ENCODE results near the gene CADM1. TPM values are rescaled to one million over a fixed set of nuclear protein-coding genes. Genes with fewer than 3 reads are reported as not detected.

CADM1 gene
- total and polyA plus RNA-seq, 2 experiments from 2014 or later = 48.4 to 54.3 TPM

- Histone ChIP-seq H3K79me2 (peaks cover 3% of the 10 kb centered on the region), H3K27me3 (no peaks in the 10 kb centered on the region)
Measured at GRCh38 chr11:115362997-115363396, 141.2 kb downstream of the CADM1 start.

GRCh38 chr11:115361025-115361424, 143.2 kb downstream of the CADM1 start:
- no peaks in the 10 kb centered on the region for H3K36me3 ChIP-seq (replicated peaks; ENCODE audit: insufficient read depth, low read depth)
- H3K27ac ChIP-seq = no peak overlapping the region
- TF ChIP-seq EZH2 (IDR thresholded peaks at IDR 0.05; ENCODE audit: borderline replicate concordance) (no peak), CTCF (IDR thresholded peaks at IDR 0.05; ENCODE audit: poor library complexity) (no peak), EZH2phosphoT487 (IDR thresholded peaks at IDR 0.05; ENCODE audit: low read depth, severe bottlenecking, unreplicated experiment) (no peak)
- peaks cover 3% of the 10 kb centered on the region for H3K79me2 ChIP-seq
- no peak for DNase-seq (ENCODE audit: low spot score)
- peaks cover 6% of the 10 kb centered on the region for H3K4me1 ChIP-seq (ENCODE audit: insufficient read depth)
- 58% methylated on average over 1 of the region's 1 CpG for WGBS (ENCODE audit: low lambda C conversion rate, missing lambda C conversion rate)
- H2AFZ ChIP-seq = no peak overlapping the region
- no peak overlapping the region for H3K4me3 ChIP-seq
- no peaks in the 10 kb centered on the region for H3K9me3 ChIP-seq (ENCODE audit: low read depth)
- H3K4me2 ChIP-seq = no peak overlapping the region
- no peaks in the 10 kb centered on the region for H3K27me3 ChIP-seq
- no peaks in the 10 kb centered on the region for H3K9me2 ChIP-seq (replicated peaks; ENCODE audit: insufficient read depth)
- H4K20me1 ChIP-seq (ENCODE audit: insufficient read depth, poor library complexity, severe bottlenecking) = no peaks in the 10 kb centered on the region

More at GRCh38 chr11:115362997-115363396, 141.2 kb downstream of the CADM1 start:
- Histone ChIP-seq H3K4me1 (ENCODE audit: insufficient read depth) (no peaks in the 10 kb centered on the region), H3K36me3 (replicated peaks; ENCODE audit: insufficient read depth, low read depth) (no peaks in the 10 kb centered on the region), H2AFZ (no peak overlapping the region), H3K9me3 (ENCODE audit: low read depth) (no peaks in the 10 kb centered on the region), H4K20me1 (ENCODE audit: insufficient read depth, poor library complexity, severe bottlenecking) (no peaks in the 10 kb centered on the region), H3K4me3 (no peak overlapping the region), H3K4me2 (no peak overlapping the region), H3K27ac (no peak overlapping the region), H3K9me2 (replicated peaks; ENCODE audit: insufficient read depth) (no peaks in the 10 kb centered on the region)
- TF ChIP-seq EZH2 (IDR thresholded peaks at IDR 0.05; ENCODE audit: borderline replicate concordance) (no peak), CTCF (IDR thresholded peaks at IDR 0.05; ENCODE audit: poor library complexity) (no peak), EZH2phosphoT487 (IDR thresholded peaks at IDR 0.05; ENCODE audit: low read depth, severe bottlenecking, unreplicated experiment) (no peak)
- 95% methylated on average over 6 of the region's 6 CpGs for whole genome bisulfite sequencing (ENCODE audit: low lambda C conversion rate, missing lambda C conversion rate)
- no peak for DNase-seq (ENCODE audit: low spot score)

- H3K4me2 ChIP-seq = no peak overlapping the region
- no peak overlapping the region for H3K4me3 ChIP-seq
- WGBS (ENCODE audit: low lambda C conversion rate, missing lambda C conversion rate) = 46% methylated on average over 7 of the region's 7 CpGs
- no peaks in the 10 kb centered on the region for H3K27me3 ChIP-seq
- H3K27ac ChIP-seq = no peak overlapping the region
- no peaks in the 10 kb centered on the region for H3K9me2 ChIP-seq (replicated peaks; ENCODE audit: insufficient read depth)
- H3K36me3 ChIP-seq (replicated peaks; ENCODE audit: insufficient read depth, low read depth) = no peaks in the 10 kb centered on the region
- TF ChIP-seq EZH2phosphoT487 (IDR thresholded peaks at IDR 0.05; ENCODE audit: low read depth, severe bottlenecking, unreplicated experiment) (no peak), EZH2 (IDR thresholded peaks at IDR 0.05; ENCODE audit: borderline replicate concordance) (no peak), CTCF (IDR thresholded peaks at IDR 0.05; ENCODE audit: poor library complexity) (no peak)
- no peak for DNase-seq (ENCODE audit: low spot score)
- H3K4me1 ChIP-seq (ENCODE audit: insufficient read depth) = peaks cover 6% of the 10 kb centered on the region
- no peaks in the 10 kb centered on the region for H3K9me3 ChIP-seq (ENCODE audit: low read depth)
- peaks cover 3% of the 10 kb centered on the region for H3K79me2 ChIP-seq
- H4K20me1 ChIP-seq (ENCODE audit: insufficient read depth, poor library complexity, severe bottlenecking) = no peaks in the 10 kb centered on the region
- no peak overlapping the region for H2AFZ ChIP-seq
Measured at GRCh38 chr11:115360186-115360824, 143.9 kb downstream of the CADM1 start.
